ENCODE data around the gene ZMPSTE24.

Gene ZMPSTE24

GRCh38 chr1:40265298-40265697 is 7.3 kb downstream of the ZMPSTE24 start:
- H3K27ac ChIP-seq (ENCODE audit: low read length), result no peak overlapping the region
- no peak overlapping the region for H3K9ac ChIP-seq (ENCODE audit: low read depth, low read length)
- H3K36me3 ChIP-seq (ENCODE audit: insufficient read depth, low read depth, low read length), result peaks cover 94% of the 10 kb centered on the region
- no peak overlapping the region for H3K4me3 ChIP-seq (ENCODE audit: low read length)
- no peaks in the 10 kb centered on the region for H3K4me1 ChIP-seq (ENCODE audit: insufficient read depth, low read length)
- no peaks in the 10 kb centered on the region for H3K9me3 ChIP-seq (ENCODE audit: insufficient read depth, low read depth, low read length)
- H3K27me3 ChIP-seq (ENCODE audit: insufficient read depth, low read length), result no peaks in the 10 kb centered on the region

DNA sequence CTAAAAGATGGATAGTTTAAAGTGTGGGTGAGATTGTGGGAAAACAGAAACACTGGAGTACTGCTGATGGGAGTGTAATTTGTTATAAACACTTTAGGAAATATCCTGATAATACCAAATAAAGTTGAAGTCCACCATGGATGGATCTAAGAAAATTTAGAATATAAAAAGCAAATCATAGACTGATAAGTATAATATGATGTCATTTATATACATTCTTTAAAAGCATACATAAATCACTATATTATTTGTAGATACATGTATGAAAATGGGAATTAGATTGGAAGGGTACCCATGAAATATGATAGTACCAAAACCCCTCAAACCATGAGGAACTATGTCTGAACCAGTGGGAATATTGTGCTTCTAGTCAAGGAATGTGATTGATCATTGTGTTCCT is 7.9 kb downstream of the ZMPSTE24 start:
- peaks cover 94% of the 10 kb centered on the region for H3K36me3 ChIP-seq (ENCODE audit: insufficient read depth, low read depth, low read length)
- H3K27ac ChIP-seq (ENCODE audit: low read length), result no peak overlapping the region
- no peaks in the 10 kb centered on the region for H3K4me1 ChIP-seq (ENCODE audit: insufficient read depth, low read length)
- no peak overlapping the region for H3K4me3 ChIP-seq (ENCODE audit: low read length)
- H3K9me3 ChIP-seq (ENCODE audit: insufficient read depth, low read depth, low read length), result no peaks in the 10 kb centered on the region
- no peaks in the 10 kb centered on the region for H3K27me3 ChIP-seq (ENCODE audit: insufficient read depth, low read length)
- H3K9ac ChIP-seq (ENCODE audit: low read depth, low read length), result no peak overlapping the region

DNA sequence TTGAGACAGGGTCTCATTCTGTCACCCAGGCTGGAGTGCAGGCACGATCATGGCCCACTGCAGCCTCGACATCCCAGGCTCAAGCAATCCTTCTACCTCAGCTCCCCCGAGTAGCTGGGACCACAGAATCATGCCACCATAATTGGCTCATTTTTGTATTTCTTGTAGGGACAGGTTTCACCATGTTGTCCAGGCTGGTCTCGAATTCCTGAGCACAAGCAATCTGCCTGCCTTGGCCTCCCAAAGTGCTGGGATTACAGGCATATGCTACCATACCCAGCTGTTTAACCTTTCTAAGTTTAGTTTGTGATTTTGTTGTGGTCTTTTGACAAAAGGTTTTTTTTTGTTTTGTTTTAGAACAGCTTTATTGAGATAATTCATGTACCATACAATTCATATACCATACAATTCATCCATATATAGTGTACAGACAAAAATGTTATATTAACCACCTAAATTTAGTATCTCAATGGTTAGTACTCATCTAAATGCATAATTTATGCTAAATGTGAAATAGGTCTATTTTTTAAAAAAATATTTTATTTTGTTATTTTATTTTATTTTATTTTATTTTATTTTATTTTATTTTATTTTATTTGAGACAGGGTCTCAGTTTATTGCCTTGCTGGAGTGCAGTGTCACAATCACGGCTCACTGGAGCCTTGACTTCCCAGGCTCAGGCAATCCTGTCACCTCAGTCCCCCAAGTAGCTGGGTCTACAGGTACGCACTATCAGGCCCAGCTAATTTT is 8.9 kb downstream of the ZMPSTE24 start:
- H3K27ac ChIP-seq (ENCODE audit: low read length), result no peak overlapping the region
- peaks cover 94% of the 10 kb centered on the region for H3K36me3 ChIP-seq (ENCODE audit: insufficient read depth, low read depth, low read length)
- no peaks in the 10 kb centered on the region for H3K4me1 ChIP-seq (ENCODE audit: insufficient read depth, low read length)
- no peak overlapping the region for H3K9ac ChIP-seq (ENCODE audit: low read depth, low read length)
- no peaks in the 10 kb centered on the region for H3K9me3 ChIP-seq (ENCODE audit: insufficient read depth, low read depth, low read length)
- no peaks in the 10 kb centered on the region for H3K27me3 ChIP-seq (ENCODE audit: insufficient read depth, low read length)
- no peak overlapping the region for H3K4me3 ChIP-seq (ENCODE audit: low read length)

DNA sequence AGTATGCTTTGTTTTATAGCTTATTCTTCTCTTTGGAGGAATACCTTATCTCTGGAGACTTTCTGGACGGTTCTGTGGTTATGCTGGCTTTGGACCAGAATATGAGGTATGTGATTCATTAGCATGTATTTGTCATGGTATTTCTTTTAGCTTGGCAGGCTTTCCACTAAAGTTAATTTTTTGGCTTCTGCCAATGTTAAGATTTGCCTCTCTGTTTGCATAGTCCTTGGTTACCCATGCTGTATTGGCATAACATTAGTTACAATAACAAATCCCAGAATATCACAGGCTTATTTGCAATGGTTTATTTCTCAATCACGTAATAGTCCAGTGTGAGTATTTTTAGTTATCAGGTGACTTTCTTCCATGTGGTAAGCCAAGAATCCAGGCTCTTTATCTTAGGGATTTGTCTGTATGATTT is 9.7 kb downstream of the ZMPSTE24 start:
- Histone ChIP-seq H3K36me3 (ENCODE audit: insufficient read depth, low read depth, low read length) (peaks cover 94% of the 10 kb centered on the region), H3K27ac (ENCODE audit: low read length) (no peak overlapping the region), H3K27me3 (ENCODE audit: insufficient read depth, low read length) (no peaks in the 10 kb centered on the region), H3K4me1 (ENCODE audit: insufficient read depth, low read length) (no peaks in the 10 kb centered on the region), H3K4me3 (ENCODE audit: low read length) (no peak overlapping the region), H3K9me3 (ENCODE audit: insufficient read depth, low read depth, low read length) (no peaks in the 10 kb centered on the region), H3K9ac (ENCODE audit: low read depth, low read length) (no peak overlapping the region)

DNA sequence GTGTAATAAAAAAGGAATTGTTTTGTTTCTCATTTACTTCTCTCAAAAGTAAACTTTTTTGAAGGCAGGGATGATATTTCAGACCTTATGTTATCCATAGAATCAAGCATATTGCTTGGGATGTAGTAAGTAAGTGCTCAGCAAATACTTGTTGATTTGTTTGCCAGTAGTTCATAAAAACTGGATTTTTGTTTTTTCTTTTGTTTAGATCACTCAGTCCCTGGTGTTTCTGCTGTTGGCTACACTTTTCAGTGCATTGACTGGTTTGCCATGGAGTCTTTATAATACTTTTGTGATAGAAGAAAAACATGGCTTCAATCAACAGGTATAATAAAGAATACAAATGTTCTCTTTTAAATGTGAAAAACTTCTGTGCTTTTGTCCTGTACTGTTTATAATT is 10.2 kb downstream of the ZMPSTE24 start:
- H3K27me3 ChIP-seq (ENCODE audit: insufficient read depth, low read length), result no peaks in the 10 kb centered on the region
- no peak overlapping the region for H3K4me3 ChIP-seq (ENCODE audit: low read length)
- H3K4me1 ChIP-seq (ENCODE audit: insufficient read depth, low read length), result no peaks in the 10 kb centered on the region
- H3K9me3 ChIP-seq (ENCODE audit: insufficient read depth, low read depth, low read length), result no peaks in the 10 kb centered on the region
- no peak overlapping the region for H3K9ac ChIP-seq (ENCODE audit: low read depth, low read length)
- H3K36me3 ChIP-seq (ENCODE audit: insufficient read depth, low read depth, low read length), result peaks cover 93% of the 10 kb centered on the region
- no peak overlapping the region for H3K27ac ChIP-seq (ENCODE audit: low read length)

GRCh38 chr1:40270152-40270834 is 12.3 kb downstream of the ZMPSTE24 start:
- no peaks in the 10 kb centered on the region for H3K27me3 ChIP-seq (ENCODE audit: insufficient read depth, low read length)
- no peak overlapping the region for H3K9ac ChIP-seq (ENCODE audit: low read depth, low read length)
- no peak overlapping the region for H3K27ac ChIP-seq (ENCODE audit: low read length)
- no peaks in the 10 kb centered on the region for H3K4me1 ChIP-seq (ENCODE audit: insufficient read depth, low read length)
- H3K4me3 ChIP-seq (ENCODE audit: low read length), result no peak overlapping the region
- peaks cover 89% of the 10 kb centered on the region for H3K36me3 ChIP-seq (ENCODE audit: insufficient read depth, low read depth, low read length)
- H3K9me3 ChIP-seq (ENCODE audit: insufficient read depth, low read depth, low read length), result no peaks in the 10 kb centered on the region

- H3K9me3 ChIP-seq (ENCODE audit: insufficient read depth, low read depth, low read length), result no peaks in the 10 kb centered on the region
- H3K27me3 ChIP-seq (ENCODE audit: insufficient read depth, low read length), result no peaks in the 10 kb centered on the region
- H3K4me1 ChIP-seq (ENCODE audit: insufficient read depth, low read length), result no peaks in the 10 kb centered on the region
- H3K4me3 ChIP-seq (ENCODE audit: low read length), result no peak overlapping the region
- no peak overlapping the region for H3K27ac ChIP-seq (ENCODE audit: low read length)
- H3K9ac ChIP-seq (ENCODE audit: low read depth, low read length), result no peak overlapping the region
- H3K36me3 ChIP-seq (ENCODE audit: insufficient read depth, low read depth, low read length), result peaks cover 78% of the 10 kb centered on the region
These were observed 14.7 kb downstream of the ZMPSTE24 start for GRCh38 chr1:40272653-40273213.

DNA sequence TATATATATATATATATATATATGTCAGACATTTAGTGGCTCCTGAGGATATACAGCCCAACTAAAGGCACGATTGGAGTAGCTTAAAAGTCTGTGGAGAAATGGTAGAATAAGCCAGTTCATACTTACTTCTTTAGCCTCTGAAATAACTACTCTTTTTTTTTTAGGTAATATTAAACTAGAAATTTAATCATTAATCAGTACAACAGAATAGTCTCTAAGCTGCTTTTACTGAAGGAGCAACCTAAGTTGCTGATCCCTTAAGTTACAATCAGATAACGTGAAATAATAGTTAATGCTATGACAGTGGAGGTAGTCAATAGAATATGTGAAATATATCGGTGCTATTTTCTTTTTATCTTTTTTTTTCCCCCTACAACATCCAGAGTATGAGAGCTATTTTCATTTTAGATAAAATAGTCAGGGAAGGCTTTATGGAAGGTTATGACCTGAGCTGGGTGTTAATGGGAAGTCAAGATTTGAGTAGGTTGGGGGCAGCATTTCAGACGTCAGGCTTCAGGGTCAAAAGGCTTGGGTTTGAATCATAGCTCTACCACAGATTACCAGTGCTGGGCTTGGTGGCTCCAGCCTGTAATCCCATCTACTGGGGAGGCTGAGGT is 15.6 kb downstream of the ZMPSTE24 start:
- no peak overlapping the region for H3K9ac ChIP-seq (ENCODE audit: low read depth, low read length)
- no peak overlapping the region for H3K27ac ChIP-seq (ENCODE audit: low read length)
- peaks cover 71% of the 10 kb centered on the region for H3K36me3 ChIP-seq (ENCODE audit: insufficient read depth, low read depth, low read length)

GRCh38 chr1:40274331-40274730 is 16.3 kb downstream of the ZMPSTE24 start:
- Histone ChIP-seq H3K9ac (ENCODE audit: low read depth, low read length) (no peak overlapping the region), H3K9me3 (ENCODE audit: insufficient read depth, low read depth, low read length) (no peaks in the 10 kb centered on the region), H3K4me3 (ENCODE audit: low read length) (no peak overlapping the region), H3K27ac (ENCODE audit: low read length) (no peak overlapping the region), H3K4me1 (ENCODE audit: insufficient read depth, low read length) (no peaks in the 10 kb centered on the region), H3K36me3 (ENCODE audit: insufficient read depth, low read depth, low read length) (peaks cover 73% of the 10 kb centered on the region), H3K27me3 (ENCODE audit: insufficient read depth, low read length) (no peaks in the 10 kb centered on the region)

More for the DNA sequence above, 15.6 kb downstream of the ZMPSTE24 start:
- Histone ChIP-seq H3K27me3 (ENCODE audit: insufficient read depth, low read length) (no peaks in the 10 kb centered on the region), H3K9me3 (ENCODE audit: insufficient read depth, low read depth, low read length) (no peaks in the 10 kb centered on the region), H3K4me1 (ENCODE audit: insufficient read depth, low read length) (no peaks in the 10 kb centered on the region), H3K4me3 (ENCODE audit: low read length) (no peak overlapping the region)

DNA sequence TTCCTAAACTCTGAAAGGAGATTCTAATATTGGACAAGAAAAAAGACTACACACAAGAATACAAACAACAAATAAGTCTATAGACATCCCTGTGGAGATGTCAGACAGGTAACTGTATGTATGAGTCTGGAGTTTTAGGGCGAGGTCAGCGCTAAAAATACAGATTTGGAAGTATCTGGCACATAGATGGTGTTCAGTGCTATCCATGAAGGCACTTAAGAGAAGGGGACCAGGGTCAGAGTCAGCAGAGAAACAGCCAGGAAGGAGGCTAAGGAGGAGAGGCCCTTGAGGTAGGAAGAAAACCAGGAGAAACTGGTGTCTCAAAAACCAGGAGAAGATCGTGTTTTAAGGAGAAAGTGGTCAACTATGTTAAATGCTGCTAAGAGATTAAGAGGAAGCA is 18.1 kb downstream of the ZMPSTE24 start:
- H3K4me3 ChIP-seq (ENCODE audit: low read length), result no peak overlapping the region
- H3K4me1 ChIP-seq (ENCODE audit: insufficient read depth, low read length), result no peaks in the 10 kb centered on the region
- no peaks in the 10 kb centered on the region for H3K9me3 ChIP-seq (ENCODE audit: insufficient read depth, low read depth, low read length)
- no peak overlapping the region for H3K27ac ChIP-seq (ENCODE audit: low read length)
- no peak overlapping the region for H3K9ac ChIP-seq (ENCODE audit: low read depth, low read length)
- no peaks in the 10 kb centered on the region for H3K27me3 ChIP-seq (ENCODE audit: insufficient read depth, low read length)
- peaks cover 68% of the 10 kb centered on the region for H3K36me3 ChIP-seq (ENCODE audit: insufficient read depth, low read depth, low read length)

- H3K36me3 ChIP-seq (ENCODE audit: insufficient read depth, low read depth, low read length), result peaks cover 51% of the 10 kb centered on the region
- no peaks in the 10 kb centered on the region for H3K27me3 ChIP-seq (ENCODE audit: insufficient read depth, low read length)
- H3K9ac ChIP-seq (ENCODE audit: low read depth, low read length), result no peak overlapping the region
- no peaks in the 10 kb centered on the region for H3K9me3 ChIP-seq (ENCODE audit: insufficient read depth, low read depth, low read length)
- no peak overlapping the region for H3K27ac ChIP-seq (ENCODE audit: low read length)
- H3K4me1 ChIP-seq (ENCODE audit: insufficient read depth, low read length), result no peaks in the 10 kb centered on the region
- no peak overlapping the region for H3K4me3 ChIP-seq (ENCODE audit: low read length)
These were observed 23.8 kb downstream of the ZMPSTE24 start for GRCh38 chr1:40281853-40282252.

All from iPS-20b (cell line).